HepG2 (cell line): Measurements from ENCODE around the gene GATC. TPM values are rescaled to one million over a fixed set of nuclear protein-coding genes. Genes with fewer than 3 reads are reported as not detected.

Experiments
- ATAC-seq: fragments of 200-7000 bp; cut with Tn5 transposase; 3 replicates; pipeline ENCODE4 v1.9.1; 2020; ENCODE audit warnings: mild to moderate bottlenecking, moderate library complexity
- BruUV-seq: library from RNA; stranded (reverse); fragments of 400-500 nt; replicated peaks from 2 replicates; lab custom pipeline; 2021; lab: Mats Ljungman, UMichigan
- CTCF ChIA-PET: fragments of 300-600 bp; formaldehyde crosslinking; extraction: SDS; loops from one replicate; lab custom pipeline; 2021; ENCODE audit warnings: low total read pairs, inconsistent platforms, low intra/inter-chr PET ratio; lab: Yijun Ruan, JAX
- POLR2A ChIA-PET: fragments of 350-600 bp; sonication (Branson Sonifier 250); formaldehyde crosslinking; loops from one replicate; lab custom pipeline; 2020; ENCODE audit warnings: antibody characterized with exemption, inconsistent platforms; lab: Yijun Ruan, JAX
- DNase-seq: peaks from one replicate; pipeline ENCODE4 v3.0.0-alpha.2; 2015; ENCODE audit warnings: low spot score
- FAIRE-seq: peaks from 3 replicates; lab custom pipeline; 2011; peaks lifted over from hg19 to GRCh38; lab: Jason Lieb, UNC
- H2AFZ ChIP-seq: one replicate; pipeline ENCODE4 v1.6.1; 2011; ENCODE audit warnings: low read length, inconsistent platforms
- H3K27ac ChIP-seq: fragments of 300-600 bp; 3 replicates; pipeline ENCODE4 v1.8.0; 2011; ENCODE audit warnings: mixed run types, mild to moderate bottlenecking, mixed read lengths, low read length, inconsistent platforms; ENCODE audit not compliant: insufficient read depth; ENCODE audit errors: extremely low read length
- H3K27me3 ChIP-seq, 2 experiments: fragments of 200-600 bp in 1 of 2; 2 replicates in 1 of 2; 3 replicates in 1 of 2; pipeline versions ENCODE4 v1.6.0 to v1.8.0; 2011; ENCODE audit warnings: low read length in 2 of 2, mild to moderate bottlenecking in 2 of 2, moderate library complexity in 2 of 2, inconsistent platforms in 1 of 2; ENCODE audit not compliant: insufficient read depth in 2 of 2, control insufficient read depth in 1 of 2
- H3K36me3 ChIP-seq, 2 experiments: fragments of 200-600 bp in 1 of 2; replicated peaks in 1 of 2; 2 replicates in 1 of 2; 3 replicates in 1 of 2; pipeline versions ENCODE4 v1.5.1 to v1.8.0; 2011; ENCODE audit warnings: low read length in 2 of 2, inconsistent platforms in 1 of 2; ENCODE audit not compliant: insufficient read depth in 2 of 2, control insufficient read depth in 1 of 2
- H3K4me1 ChIP-seq: 2 replicates; pipeline ENCODE4 v1.5.1; 2012; ENCODE audit warnings: low read length, inconsistent platforms; ENCODE audit not compliant: insufficient read depth
- H3K4me2 ChIP-seq: 2 replicates; pipeline ENCODE4 v1.6.0; 2011; ENCODE audit warnings: low read depth, low read length, inconsistent platforms
- H3K4me3 ChIP-seq, 3 experiments: fragments of 200-600 bp in 1 of 3; sonication (generic), shearing (Covaris generic) in 1 of 3; replicated peaks in 1 of 3; 2 replicates each; pipeline ENCODE4 v1.5.1; 2011 to 2016; ENCODE audit warnings: low read length in 3 of 3, inconsistent platforms in 2 of 3, low read depth in 2 of 3, mild to moderate bottlenecking in 2 of 3, control low read depth in 1 of 3, mixed read lengths in 1 of 3; ENCODE audit not compliant: insufficient read depth in 1 of 3
- H3K79me2 ChIP-seq: one replicate; pipeline ENCODE4 v1.6.1; 2011; ENCODE audit warnings: low read length, inconsistent platforms; ENCODE audit not compliant: insufficient read depth
- H3K9ac ChIP-seq: 2 replicates; pipeline ENCODE4 v1.6.0; 2011; ENCODE audit warnings: mild to moderate bottlenecking, low read depth, low read length, inconsistent platforms; ENCODE audit not compliant: insufficient read depth
- H3K9me3 ChIP-seq: 2 replicates; pipeline ENCODE4 v1.5.1; 2012; ENCODE audit warnings: mild to moderate bottlenecking, low read length
- H4K20me1 ChIP-seq: 2 replicates; pipeline ENCODE4 v1.6.0; 2011; ENCODE audit warnings: inconsistent platforms, mild to moderate bottlenecking, low read length, moderate library complexity; ENCODE audit not compliant: insufficient read depth
- DR1 ChIP-seq: sonication (generic); formaldehyde crosslinking; IDR thresholded peaks from 2 replicates; pipeline ENCODE4 v1.8.0; 2021; ENCODE audit warnings: mild to moderate bottlenecking, missing genetic modification reagents, inconsistent platforms
- ETV5 ChIP-seq: IDR thresholded peaks from 2 replicates; pipeline ENCODE4 v1.6.1; 2018; ENCODE audit warnings: missing biosample characterization, missing genetic modification reagents, inconsistent platforms, borderline replicate concordance
- KDM5A ChIP-seq: fragments of 200-600 bp; sonication (generic); IDR thresholded peaks from 2 replicates; pipeline ENCODE4 v1.7.0; 2018; ENCODE audit warnings: antibody characterized with exemption, mild to moderate bottlenecking, low read length, borderline replicate concordance
- MIER2 ChIP-seq: IDR thresholded peaks from 2 replicates; pipeline ENCODE4 v1.6.1; 2016; ENCODE audit warnings: missing biosample characterization, missing genetic modification reagents
- PAXIP1 ChIP-seq: sonication (generic); formaldehyde crosslinking; conservative IDR thresholded peaks from 2 replicates; pipeline ENCODE4 v1.4.0; 2020; ENCODE audit warnings: mild to moderate bottlenecking, missing genetic modification reagents, moderate library complexity
- ZFX ChIP-seq: sonication (generic); formaldehyde crosslinking; IDR thresholded peaks from 2 replicates; pipeline ENCODE4 v1.4.0; 2020; ENCODE audit warnings: mild to moderate bottlenecking, low read depth, missing genetic modification reagents, moderate library complexity
- ZNF441 ChIP-seq: sonication (generic); formaldehyde crosslinking; IDR thresholded peaks from 2 replicates; pipeline ENCODE4 v1.7.0; 2021; ENCODE audit warnings: missing genetic modification reagents, borderline replicate concordance
- ZNF558 ChIP-seq: sonication (generic); formaldehyde crosslinking; IDR thresholded peaks from 2 replicates; pipeline ENCODE4 v1.9.0; 2022; ENCODE audit warnings: mild to moderate bottlenecking, missing genetic modification reagents, borderline replicate concordance
- ZNF569 ChIP-seq: sonication (generic); formaldehyde crosslinking; IDR thresholded peaks from 2 replicates; pipeline ENCODE4 v1.5.0; 2020; ENCODE audit warnings: mild to moderate bottlenecking, missing genetic modification reagents, moderate library complexity, borderline replicate concordance
- ZNF746 ChIP-seq: sonication (generic); formaldehyde crosslinking; IDR thresholded peaks from 2 replicates; pipeline ENCODE4 v1.8.0; 2022; ENCODE audit warnings: mild to moderate bottlenecking, missing genetic modification reagents
- WGBS: methylation state at CpG from one replicate; pipeline ENCODE4 v1.1.6; 2017; ENCODE audit warnings: low lambda C conversion rate; 5-methylcytosine and 5-hydroxymethylcytosine counted together
- in situ Hi-C: cut with HindIII; loops from 2 replicates; pipeline ENCODE4 v1.10.0; 2017; ENCODE audit warnings: low pct_unique_long_range_greater_than_20kb; ENCODE audit not compliant: extremely low pct_ligation_motif_present
- intact Hi-C: fragments of 100-400 bp; cut with micrococcal nuclease; formaldehyde crosslinking; loops from one replicate; pipeline ENCODE4 v1.10.0; 2022; ENCODE audit not compliant: unreplicated experiment
- polyA plus RNA-seq, 8 experiments: library from polyadenylated mRNA; depleted of rRNA in 3 of 8; stranded (reverse) in 7 of 8; unstranded in 1 of 8; fragments of >200 nt; fragmentation: Illumina TruSeq in 4 of 8; extraction: Trizol in 4 of 8; gene quantifications; 2 replicates each; pipeline versions ENCODE4 v1.2.1 to v1.2.3, GENCODE V29; 2011 to 2016; ENCODE audit warnings: low read depth in 4 of 8, missing spikeins in 1 of 8, mixed read lengths in 1 of 8; ENCODE audit not compliant: insufficient read depth in 1 of 8
- total RNA-seq, 5 experiments: library from RNA; depleted of rRNA; stranded (reverse); fragments of >200 nt; fragmentation: Illumina TruSeq; extraction: Trizol; gene quantifications; 2 replicates each; pipeline ENCODE4 v1.2.3, GENCODE V29; 2016; ENCODE audit warnings: low read depth in 1 of 5
- TF ChIP-seq, protein P1 (sequence below): sonication (generic); formaldehyde crosslinking; IDR thresholded peaks from 2 replicates; pipeline ENCODE4 v1.5.0; 2020; ENCODE audit warnings: mild to moderate bottlenecking, missing genetic modification reagents, borderline replicate concordance
- TF ChIP-seq, protein P2 (sequence below): sonication (generic); formaldehyde crosslinking; IDR thresholded peaks from 2 replicates; pipeline ENCODE4 v1.5.1; 2020; ENCODE audit warnings: mild to moderate bottlenecking, missing genetic modification reagents, borderline replicate concordance

GATC gene
- total and polyA plus RNA-seq, 2 of the 13 experiments (the other 11 are each of a cell fraction or from before 2014, with no cell fraction given), result 17.7 to 29.7 TPM

GRCh38 chr12:120469450-120470149, 23.4 kb downstream of the GATC start, which contains the start of gene SRSF9 (continued):
- TF ChIP-seq PAXIP1 (CRISPR knock-in tag) (no peak; the same call in 1 of the 2 replicates), ZNF441 (0 out of 2 replicates have a peak, but pooled peaks have one; percentile 9), ZNF558 (CRISPR knock-in tag) (peak; percentile 39; the same call in 1 of the 2 replicates), ETV5 (CRISPR knock-in tag) (peak; percentile 92)

DNA sequence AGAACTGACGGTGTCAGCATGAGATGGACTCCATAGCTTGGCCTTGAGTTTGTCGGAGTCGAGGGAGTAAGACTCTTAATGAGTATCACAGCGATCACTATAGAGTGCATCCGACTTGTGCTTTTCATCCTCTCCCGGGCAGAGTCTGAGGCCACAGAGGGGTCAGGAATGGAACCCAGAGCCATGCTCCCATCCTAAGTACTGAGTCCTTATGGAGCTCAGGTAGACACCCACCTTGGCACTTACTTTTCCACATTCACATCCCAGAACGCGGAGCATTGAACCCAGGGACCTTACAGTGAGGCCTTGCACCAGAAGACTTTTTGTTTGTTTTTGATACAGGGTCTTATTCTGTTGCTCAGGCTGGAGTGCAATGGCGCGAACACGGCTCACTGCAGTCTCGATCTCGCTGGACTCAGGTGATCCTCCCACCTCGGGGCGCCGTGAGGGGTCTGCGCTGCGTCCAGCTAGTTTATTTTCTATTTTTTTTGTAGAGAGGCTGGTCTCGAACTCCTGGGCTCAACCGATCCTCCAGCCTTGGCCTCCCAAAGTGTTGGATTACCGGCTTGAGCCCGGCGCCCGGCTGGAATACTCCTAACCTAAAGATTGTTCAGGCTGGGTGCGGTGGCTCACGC, 24.0 kb downstream of the GATC start:
- Histone ChIP-seq H3K79me2 (peaks cover 44% of the 10 kb centered on the region), H3K27me3 (no peaks in the 10 kb centered on the region; a peak in 1 of 5 replicates), H3K4me3 (peak overlapping the region; percentile 70 to 81 (median 74)), H3K4me1 (peaks cover 64% of the 10 kb centered on the region), H3K4me2 (peak overlapping the region; percentile 76), H3K27ac (peak overlapping the region; percentile 78), H3K9me3 (no peaks in the 10 kb centered on the region), H4K20me1 (peaks cover 26% of the 10 kb centered on the region), H3K9ac (peak overlapping the region; percentile 90), H2AFZ (peak overlapping the region; percentile 86), H3K36me3 (peaks cover 1 to 16% of the 10 kb centered on the region in 2 experiments; a peak in 4 of 5 replicates)
- in situ Hi-C loops, result no loop called here
- ATAC-seq, result peak; percentile 67
- intact Hi-C loops, result no loop called here
- BruUV-seq, result TSS peak; percentile 49
- CTCF ChIA-PET, result interaction anchor here (1.2 kb wide), 1 partner anchor 31 kb away, joined by 3 read pairs; no protein-coding TSS in a partner anchor
- POLR2A ChIA-PET, result interaction anchor here (1.3 to 3.2 kb wide), 3 partner anchors 26 to 153 kb away, joined by 3 to 16 read pairs (median 6); partner anchors contain the start of genes COQ5 and DYNLL1
- WGBS, result 31% methylated on average over 21 of the region's 26 CpGs
- FAIRE-seq, result peak; percentile 49
- DNase-seq, result peak; percentile 15
- TF ChIP-seq ZFX (CRISPR knock-in tag) (peak; percentile 41), DR1 (CRISPR knock-in tag) (no peak), ZNF569 (CRISPR knock-in tag) (no peak), MIER2 (CRISPR knock-in tag) (no peak), ZNF746 (CRISPR knock-in tag) (0 out of 2 replicates have a peak, but pooled peaks have one; percentile 16), ZNF441 (0 out of 2 replicates have a peak, but pooled peaks have one; percentile 10), KDM5A (peak; percentile 43; the same call in 1 of the 2 replicates)
- TF ChIP-seq, protein P1, sequence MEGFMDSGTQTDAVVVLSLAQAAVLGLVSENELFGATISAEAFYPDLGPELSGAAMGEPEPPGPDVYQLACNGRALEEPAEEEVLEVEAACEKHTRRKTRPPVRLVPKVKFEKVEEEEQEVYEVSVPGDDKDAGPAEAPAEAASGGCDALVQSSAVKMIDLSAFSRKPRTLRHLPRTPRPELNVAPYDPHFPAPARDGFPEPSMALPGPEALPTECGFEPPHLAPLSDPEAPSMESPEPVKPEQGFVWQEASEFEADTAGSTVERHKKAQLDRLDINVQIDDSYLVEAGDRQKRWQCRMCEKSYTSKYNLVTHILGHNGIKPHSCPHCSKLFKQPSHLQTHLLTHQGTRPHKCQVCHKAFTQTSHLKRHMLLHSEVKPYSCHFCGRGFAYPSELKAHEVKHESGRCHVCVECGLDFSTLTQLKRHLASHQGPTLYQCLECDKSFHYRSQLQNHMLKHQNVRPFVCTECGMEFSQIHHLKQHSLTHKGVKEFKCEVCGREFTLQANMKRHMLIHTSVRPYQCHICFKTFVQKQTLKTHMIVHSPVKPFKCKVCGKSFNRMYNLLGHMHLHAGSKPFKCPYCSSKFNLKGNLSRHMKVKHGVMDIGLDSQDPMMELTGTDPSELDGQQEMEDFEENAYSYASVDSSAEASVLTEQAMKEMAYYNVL (CRISPR knock-in tag), result 0 out of 2 replicates have a peak, but pooled peaks have one; percentile 8
- TF ChIP-seq, protein P2, sequence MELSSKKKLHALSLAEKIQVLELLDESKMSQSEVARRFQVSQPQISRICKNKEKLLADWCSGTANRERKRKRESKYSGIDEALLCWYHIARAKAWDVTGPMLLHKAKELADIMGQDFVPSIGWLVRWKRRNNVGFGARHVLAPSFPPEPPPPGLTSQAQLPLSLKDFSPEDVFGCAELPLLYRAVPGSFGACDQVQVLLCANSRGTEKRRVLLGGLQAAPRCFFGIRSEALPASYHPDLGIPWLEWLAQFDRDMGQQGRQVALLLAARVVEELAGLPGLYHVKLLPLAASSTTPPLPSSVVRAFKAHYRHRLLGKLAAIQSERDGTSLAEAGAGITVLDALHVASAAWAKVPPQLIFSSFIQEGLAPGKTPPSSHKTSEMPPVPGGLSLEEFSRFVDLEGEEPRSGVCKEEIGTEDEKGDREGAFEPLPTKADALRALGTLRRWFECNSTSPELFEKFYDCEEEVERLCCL (CRISPR knock-in tag), result 0 out of 2 replicates have a peak, but pooled peaks have one; percentile 34
